Right cardiac atrium (tissue), 5 donors: ENCODE results near the gene USP51. TPM values are rescaled to one million over a fixed set of nuclear protein-coding genes. Genes with fewer than 3 reads are reported as not detected.
"Not testable (repeated sequence)": the region's sequence is repeated elsewhere in the genome, so short reads cannot be mapped to it uniquely, and the experiment has no call there.

ENCODE experiments used
- ATAC-seq, 2 donors: fragments of 200-7000 bp; cut with Tn5 transposase; one replicate each; pipeline versions ENCODE4 v1.8.0 to v1.9.1; 2020; ENCODE audit warnings: moderate library complexity in 2 of 2, mild to moderate bottlenecking in 1 of 2
- DNase-seq, 3 donors: peaks; one replicate each; pipeline ENCODE4 v3.0.0-alpha.2; 2020
- H3K27ac ChIP-seq: one replicate; pipeline ENCODE4 v1.5.1; 2013; ENCODE audit warnings: mild to moderate bottlenecking, low read length, control low read depth, moderate library complexity
- H3K27me3 ChIP-seq: one replicate; pipeline ENCODE4 v1.6.1; 2013; ENCODE audit not compliant: control insufficient read depth, insufficient read depth
- H3K4me1 ChIP-seq: one replicate; pipeline ENCODE4 v1.6.1; 2013; ENCODE audit warnings: low read length; ENCODE audit not compliant: control insufficient read depth, insufficient read depth
- H3K4me3 ChIP-seq: one replicate; pipeline ENCODE4 v1.5.1; 2013; ENCODE audit warnings: low read length, control low read depth
- H3K9me3 ChIP-seq: one replicate; pipeline ENCODE4 v1.6.1; 2013; ENCODE audit warnings: low read length; ENCODE audit not compliant: control insufficient read depth
- WGBS: extraction: QIAGEN DNeasy Blood & Tissue Kit; methylation state at CpG from one replicate; pipeline ENCODE4 v1.1.7; 2013; 5-methylcytosine and 5-hydroxymethylcytosine counted together
- intact Hi-C, 4 donors: fragments of 100-400 bp; cut with DNase I; formaldehyde crosslinking; loops; one replicate each; pipeline versions ENCODE4 v1.11.0 to v1.14.0; 2022 to 2023
- long read RNA-seq, 4 donors: library from polyadenylated mRNA; unstranded; transcript quantifications; one replicate each; pipeline ENCODE4 v2.0.0, GENCODE V29; 2020 to 2021
- polyA plus RNA-seq: library from polyadenylated mRNA; stranded (reverse); fragments of 200-250 nt; gene quantifications from one replicate; pipeline ENCODE4 v1.2.3, GENCODE V29; 2013
- total RNA-seq, 4 donors: library from RNA; stranded (reverse); fragmentation: NEBNext Ultra II Directional; extraction: Animal tissue kit (Norgen Biotek cat#: 25700); gene quantifications; one replicate each; pipeline ENCODE4 v1.2.1, GENCODE V29; 2021
- donor health status: healthy with polysubstance abuse.
- donor health status: DM: no; HTN: yes; CAD: no.
- donor health status: DM: no; HTN: no; CAD: no.
- donor health status: DM: no; HTN: yes; CAD: no; lungs with severe emphysema.
- donor health status: DM: yes; HTN: yes; CAD: no.

USP51 gene
- total RNA-seq (1 to 10 TPM; 3.5 to 5.2 (median 4.3) TPM), polyA plus RNA-seq (1.7 TPM)
- long read RNA-seq, donor 1, full-length matches to known transcripts, result 1 of 5 reads
- long read RNA-seq, donor 1, partial matches to known transcripts, result 0 of 5 reads
- long read RNA-seq, donor 1, other reads (novel, unspliced or antisense), result 4 of 5 reads
- long read RNA-seq, donor 2, result 0 reads
- long read RNA-seq, donor 3, partial matches to known transcripts, result 0 of 2 reads
- long read RNA-seq, donor 3, other reads (novel, unspliced or antisense), result 2 of 2 reads
- long read RNA-seq, donor 4, result 0 reads

DNA sequence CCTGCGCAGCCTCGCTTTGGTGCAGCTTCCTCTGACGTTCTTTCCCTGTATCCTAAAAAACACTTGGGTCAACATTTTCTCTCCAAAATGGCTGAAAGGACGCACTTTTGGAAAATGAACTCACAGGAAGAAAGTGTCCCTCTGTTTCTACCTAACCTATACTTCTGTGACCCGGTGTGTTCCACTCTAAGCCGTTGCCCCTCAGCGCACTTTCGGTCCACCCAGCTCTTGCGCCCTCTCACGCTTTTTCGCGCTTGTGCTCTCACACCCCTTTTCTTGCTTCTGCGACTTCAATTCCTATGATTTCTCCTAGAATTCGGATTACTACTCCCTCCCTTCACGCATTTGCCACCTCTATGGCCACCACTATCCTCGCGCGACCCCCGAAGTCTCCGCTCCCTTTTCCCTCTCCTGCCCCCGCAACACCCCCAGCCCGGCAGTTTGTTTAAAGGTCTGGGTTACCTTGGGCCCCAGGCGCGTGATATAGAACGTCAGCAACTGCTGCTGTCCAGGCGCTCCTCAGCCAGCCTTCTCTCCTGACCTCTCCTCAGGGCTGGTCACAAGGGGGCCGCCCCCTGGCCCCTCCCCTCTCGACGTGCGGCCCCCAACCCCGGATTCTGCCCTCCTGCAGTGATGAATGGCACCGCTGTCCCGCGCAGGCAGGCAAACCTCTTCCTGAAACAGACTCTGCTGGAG, at the start of gene USP51:
Gene USP51, minus strand, starts transcription at position 535 of the 696 bp plus-strand sequence. CDS start 909 bp downstream, outside the sequence.
- 1% methylated on average over 34 of the region's 34 CpGs for WGBS
- DNase-seq (peak; percentile 49 to 77 (median 76)), ATAC-seq (peak; percentile 81 to 82)
- no peaks in the 10 kb centered on the region for H3K9me3 ChIP-seq
- H3K27me3 ChIP-seq, result no peaks in the 10 kb centered on the region
- intact Hi-C loops, result no loop called here
- H3K27ac ChIP-seq, result peak within 1 kb of the TSS; percentile 99
- peak within 1 kb of the TSS; percentile 92 for H3K4me3 ChIP-seq
- H3K4me1 ChIP-seq, result no peaks in the 10 kb centered on the region

DNA sequence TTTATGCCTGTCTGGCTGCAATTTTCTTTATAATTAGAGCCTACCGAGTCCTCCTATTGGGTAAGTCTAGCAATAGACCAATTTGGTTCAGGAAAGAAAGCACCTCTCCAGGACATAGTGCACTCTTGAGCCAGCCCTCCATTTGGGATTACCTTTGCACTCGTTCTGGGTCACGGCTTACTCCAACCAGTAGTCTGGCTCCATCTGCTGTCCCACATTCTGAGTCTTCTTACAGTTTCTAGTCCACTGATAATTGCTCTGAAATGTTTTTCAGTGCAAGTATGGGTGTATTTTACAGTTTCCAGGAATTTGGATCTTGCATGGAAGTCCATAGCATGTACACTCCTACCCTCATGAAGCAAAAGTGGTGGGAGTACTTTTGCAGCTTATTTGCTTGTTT, 34.8 kb upstream of the USP51 start:
- DNase-seq (no peak), ATAC-seq (no peak)
- no peaks in the 10 kb centered on the region for H3K4me1 ChIP-seq
- 42% methylated on average over 3 of the region's 3 CpGs for WGBS
- intact Hi-C loops, result no loop called here
- no peak overlapping the region for H3K4me3 ChIP-seq
- H3K27me3 ChIP-seq, result no peaks in the 10 kb centered on the region
- H3K9me3 ChIP-seq, result no peaks in the 10 kb centered on the region
- H3K27ac ChIP-seq, result no peak overlapping the region

DNA sequence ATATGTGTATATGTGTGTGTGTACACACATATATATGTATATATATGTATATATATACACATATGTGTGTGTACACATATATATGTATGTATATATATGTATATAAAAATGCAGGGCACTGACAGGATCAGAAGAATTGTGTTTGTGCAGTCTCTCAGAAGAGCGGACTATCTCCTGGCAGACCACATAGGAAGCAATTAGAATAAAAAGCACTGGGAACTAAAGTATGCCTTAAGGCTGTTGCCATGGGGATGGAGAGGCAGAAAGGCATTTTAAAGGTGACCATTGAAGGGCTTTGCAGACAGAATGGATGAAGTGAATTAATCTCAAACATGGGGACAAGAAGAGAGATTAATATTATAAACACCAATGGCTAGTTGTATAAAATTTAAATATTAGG, 33.7 kb upstream of the USP51 start:
- H3K4me1 ChIP-seq, result no peaks in the 10 kb centered on the region
- no peaks in the 10 kb centered on the region for H3K27me3 ChIP-seq
- intact Hi-C loops, result no loop called here
- H3K27ac ChIP-seq, result no peak overlapping the region
- WGBS, result 55% methylated on average over 1 of the region's 1 CpG
- no peaks in the 10 kb centered on the region for H3K9me3 ChIP-seq
- ATAC-seq (no peak), DNase-seq (no peak)
- no peak overlapping the region for H3K4me3 ChIP-seq

DNA sequence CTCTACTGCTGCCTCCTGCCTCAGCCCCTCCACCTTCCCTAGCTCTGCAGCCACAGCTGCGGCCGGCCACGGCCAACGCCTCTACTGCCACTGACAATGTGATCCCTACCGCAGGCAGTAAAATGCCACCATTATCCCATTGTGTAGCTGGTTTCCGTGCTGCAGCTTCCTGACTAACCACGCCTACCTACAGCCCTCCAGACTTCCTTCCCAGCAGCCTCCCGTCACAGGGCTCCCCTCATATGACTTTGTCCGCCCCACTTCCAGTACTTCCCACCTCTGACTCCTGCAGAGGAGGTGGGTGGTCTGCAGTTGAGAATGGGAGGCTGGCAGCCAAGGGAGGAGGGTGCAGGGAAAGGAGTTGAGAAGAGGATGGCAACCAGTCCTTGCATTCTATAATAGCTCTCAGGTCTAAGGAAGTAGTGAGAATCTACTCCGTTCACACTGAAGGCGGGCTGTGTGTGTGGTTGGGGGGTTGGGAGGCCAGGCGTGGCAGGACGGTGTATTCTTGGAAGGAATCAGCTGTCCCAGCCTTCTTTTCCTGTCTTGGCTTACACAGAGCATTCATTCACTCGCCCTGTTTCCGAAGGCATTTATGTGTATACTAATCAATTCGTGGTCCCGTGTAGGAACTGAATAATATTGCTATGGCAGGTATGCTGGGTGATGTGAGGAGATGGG, 33.1 kb upstream of the USP51 start:
- DNase-seq (peak in 1 of 3 donors; percentile 34), ATAC-seq (peak in 1 of 2 donors; percentile 91)
- 51% methylated on average over 17 of the region's 17 CpGs for WGBS

DNA sequence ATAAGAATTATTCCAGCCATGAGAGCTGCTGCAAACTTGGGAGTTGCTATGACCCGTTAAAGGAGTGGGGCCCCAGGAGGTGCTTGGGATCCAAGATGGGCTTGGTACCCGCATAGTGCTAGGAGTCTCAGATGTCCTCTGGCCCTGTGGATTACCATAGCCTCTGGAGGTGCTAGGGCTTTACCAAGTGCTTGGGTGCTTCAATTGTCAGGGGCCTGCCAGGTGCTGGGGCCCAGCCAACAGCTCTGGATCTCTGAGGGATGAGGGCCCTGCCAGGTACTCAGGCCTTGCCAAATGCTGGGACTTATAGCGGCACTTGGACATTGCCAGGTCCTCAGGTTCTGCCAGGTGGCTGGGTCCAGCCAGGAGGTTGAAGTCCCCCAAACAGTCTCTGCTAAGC, 32.0 kb upstream of the USP51 start:
- Histone ChIP-seq H3K4me1 (no peaks in the 10 kb centered on the region), H3K27me3 (no peaks in the 10 kb centered on the region), H3K27ac (no peak overlapping the region), H3K4me3 (no peak overlapping the region), H3K9me3 (no peaks in the 10 kb centered on the region)
- ATAC-seq (no peak), DNase-seq (no peak)
- 98% methylated on average over 3 of the region's 3 CpGs for WGBS
- intact Hi-C loops, result no loop called here

More for the DNA sequence above, 33.1 kb upstream of the USP51 start:
- intact Hi-C loops, result no loop called here
- no peak overlapping the region for H3K27ac ChIP-seq
- H3K4me1 ChIP-seq, result no peaks in the 10 kb centered on the region
- no peaks in the 10 kb centered on the region for H3K9me3 ChIP-seq
- H3K27me3 ChIP-seq, result no peaks in the 10 kb centered on the region
- H3K4me3 ChIP-seq, result no peak overlapping the region

DNA sequence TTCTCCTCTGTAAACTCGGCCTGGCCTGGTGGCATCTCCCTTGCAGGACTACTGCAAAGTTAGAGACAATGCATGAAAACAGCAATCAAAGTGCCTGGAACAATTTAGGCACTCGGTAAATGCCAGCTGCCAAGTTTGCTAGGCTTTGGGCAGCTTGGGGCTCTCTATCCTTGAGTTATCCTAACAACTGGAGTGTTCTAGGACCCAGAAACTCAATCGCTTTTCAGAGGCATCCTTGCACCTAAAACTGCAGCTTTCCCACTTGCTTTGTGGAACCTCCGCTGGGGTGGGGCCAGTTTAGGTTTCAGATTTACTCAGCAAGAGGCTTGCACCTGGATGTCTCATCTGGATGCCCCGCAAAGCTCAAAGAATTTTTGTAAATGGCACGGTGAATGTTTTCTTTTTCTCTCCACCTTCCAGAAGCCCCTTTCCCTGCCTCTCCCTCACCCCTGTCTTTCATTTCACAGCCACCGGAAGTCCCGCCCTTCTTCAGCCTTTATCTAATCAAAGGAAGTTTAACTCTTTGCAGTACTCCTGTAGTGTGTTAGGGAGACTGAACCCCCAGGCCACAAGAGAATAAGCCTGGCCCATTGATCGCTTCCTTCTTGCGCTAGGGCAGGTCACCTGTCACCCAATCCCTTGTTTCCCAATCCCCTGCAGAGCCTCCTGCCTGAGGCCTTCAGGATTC, 27.3 kb upstream of the USP51 start:
- intact Hi-C loops, H3K27ac ChIP-seq, H3K4me1 ChIP-seq, H3K27me3 ChIP-seq, H3K9me3 ChIP-seq, H3K4me3 ChIP-seq, DNase-seq: not testable (repeated sequence)
- ATAC-seq, result peak in 1 of 2 donors; percentile 48
- no CpG with 5 or more reads among the region's 10 CpGs for WGBS

DNA sequence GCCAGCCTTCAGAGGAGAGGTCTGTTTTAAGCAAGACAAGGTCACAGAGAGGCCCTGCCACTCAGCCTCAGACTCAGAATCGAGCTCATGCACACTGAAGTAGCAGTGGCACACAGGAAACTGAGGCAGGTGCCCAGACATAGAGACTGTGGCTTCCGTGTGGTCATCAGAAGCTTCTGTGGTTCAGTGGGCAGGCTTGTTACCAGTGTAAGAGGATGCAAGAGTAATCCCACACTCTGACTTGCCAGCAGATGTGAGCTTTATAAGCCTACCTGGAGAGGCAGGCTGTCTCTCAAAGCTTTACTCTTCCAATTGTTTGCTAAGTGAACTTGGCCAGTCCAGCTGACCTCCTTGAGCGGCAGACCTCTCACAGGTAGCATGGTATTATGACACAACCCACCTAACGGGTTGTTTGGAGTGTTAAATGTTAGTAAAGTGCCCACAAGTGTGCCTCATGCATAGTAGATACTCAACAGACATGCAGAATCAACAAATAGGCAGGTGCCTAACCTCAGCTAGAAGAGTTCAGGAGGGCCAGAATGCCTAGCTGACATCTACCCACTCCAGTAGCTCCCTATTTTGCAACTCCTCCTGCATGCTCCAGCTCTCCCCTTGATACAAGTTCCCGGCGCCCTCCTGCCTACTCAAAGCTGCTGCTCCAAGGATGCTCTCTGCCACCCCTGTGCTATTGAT, 23.5 kb upstream of the USP51 start:
- H3K4me3 ChIP-seq, intact Hi-C loops, H3K9me3 ChIP-seq, H3K4me1 ChIP-seq, ATAC-seq, H3K27ac ChIP-seq, H3K27me3 ChIP-seq, DNase-seq: not testable (repeated sequence)
- WGBS, result no CpG with 5 or more reads among the region's 6 CpGs

DNA sequence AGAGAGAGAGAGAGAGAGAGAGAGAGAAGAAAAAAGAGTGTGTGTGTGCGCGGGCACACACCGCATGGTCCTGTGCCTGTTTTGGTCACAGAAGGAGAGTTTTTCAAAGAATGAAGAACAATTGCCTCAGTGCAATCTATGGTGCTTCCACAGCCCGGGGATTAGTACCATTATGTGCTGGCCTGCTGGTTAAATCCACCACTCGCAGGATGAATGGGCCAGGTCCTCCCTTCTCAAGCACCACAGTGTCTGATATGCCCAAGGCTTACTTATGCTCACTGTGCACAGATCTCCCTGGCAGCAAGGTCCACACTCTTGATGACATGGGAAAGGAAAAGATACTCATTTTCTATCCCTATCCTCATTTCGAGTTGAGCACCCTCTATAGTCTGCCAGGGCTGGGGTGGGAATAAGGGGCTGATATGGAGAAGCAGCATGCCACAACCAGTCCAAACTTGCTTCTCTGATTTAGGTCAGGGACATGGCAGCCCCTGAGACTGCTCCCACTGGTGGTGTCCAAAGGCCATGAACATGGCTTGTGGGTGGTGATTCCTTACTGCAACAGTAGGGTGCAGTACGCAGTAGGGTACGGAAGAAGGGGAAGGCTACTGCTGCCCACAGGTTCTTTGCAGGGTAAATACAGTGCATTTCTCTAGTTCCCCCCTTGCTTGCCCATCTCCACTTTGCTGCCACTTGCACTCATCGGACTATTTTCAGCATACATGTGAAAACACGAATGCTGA, 18.9 kb upstream of the USP51 start:
- H3K27me3 ChIP-seq, H3K4me1 ChIP-seq, H3K27ac ChIP-seq, ATAC-seq, H3K9me3 ChIP-seq, H3K4me3 ChIP-seq, intact Hi-C loops, DNase-seq: not testable (repeated sequence)
- no CpG with 5 or more reads among the region's 10 CpGs for WGBS

DNA sequence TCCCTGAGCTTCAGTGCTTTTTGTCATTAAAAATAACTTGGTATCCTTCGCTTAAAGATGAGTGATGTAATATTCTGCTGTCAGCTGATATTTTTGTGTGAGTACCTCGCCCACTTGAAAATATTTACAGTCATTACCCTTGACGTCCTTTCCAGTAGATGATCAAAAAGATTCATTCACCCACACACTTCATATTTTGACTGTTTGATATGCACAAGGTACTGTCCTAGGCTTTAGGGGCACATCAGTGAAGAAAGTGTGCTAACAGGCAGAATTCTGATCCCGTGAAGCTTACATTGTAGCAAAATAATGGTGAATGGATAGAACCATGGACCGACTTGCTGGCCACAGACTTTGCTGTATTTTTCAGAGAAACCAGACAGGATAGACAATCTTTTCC, 18.1 kb upstream of the USP51 start:
- intact Hi-C loops, result not testable (repeated sequence)

DNA sequence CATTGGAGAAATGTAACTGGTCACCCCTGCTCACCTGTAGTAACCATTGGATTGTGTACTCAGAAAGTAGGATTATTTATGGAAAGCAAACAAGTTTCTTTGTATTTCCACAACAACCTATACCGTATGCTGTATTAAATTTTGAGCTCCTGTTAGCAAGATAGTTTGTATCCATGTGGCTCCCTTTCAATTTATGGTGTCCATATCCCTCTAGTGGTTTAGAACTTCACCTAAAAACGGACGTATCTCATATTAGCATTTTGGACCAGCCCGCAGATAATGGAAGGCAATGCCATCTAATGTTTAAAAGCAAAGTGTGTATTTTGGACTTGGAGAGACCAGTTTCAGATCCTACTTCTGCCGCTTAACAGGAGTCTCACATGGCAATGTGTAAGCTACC, 17.4 kb upstream of the USP51 start:
- ATAC-seq, H3K27me3 ChIP-seq, DNase-seq, H3K9me3 ChIP-seq, H3K4me1 ChIP-seq, intact Hi-C loops, H3K27ac ChIP-seq, H3K4me3 ChIP-seq: not testable (repeated sequence)
- WGBS, result no CpG with 5 or more reads among the region's 5 CpGs

More for the DNA sequence above, 18.1 kb upstream of the USP51 start:
- not testable (repeated sequence) for H3K27ac ChIP-seq, DNase-seq, ATAC-seq, H3K4me3 ChIP-seq, H3K4me1 ChIP-seq, H3K27me3 ChIP-seq, H3K9me3 ChIP-seq
- no CpG with 5 or more reads among the region's 5 CpGs for WGBS
